H1 (cell line): Measurements from ENCODE around the gene HPS5. TPM values are rescaled to one million over a fixed set of nuclear protein-coding genes. Genes with fewer than 3 reads are reported as not detected.

ENCODE experiments used
- CTCF ChIA-PET: fragments of 300-600 bp; sonication (Branson Sonifier 250); formaldehyde crosslinking; loops from one replicate; lab custom pipeline; 2021; ENCODE audit not compliant: partially characterized antibody; lab: Charles Lee
- POLR2A ChIA-PET: fragments of 300-600 bp; sonication (Branson Sonifier 250); formaldehyde crosslinking; loops from one replicate; lab custom pipeline; 2021; ENCODE audit warnings: inconsistent platforms; ENCODE audit not compliant: partially characterized antibody; lab: Charles Lee
- DNase-seq, 2 experiments: peaks; one replicate each; pipeline versions ENCODE4 v3.0.0 to v3.0.0-alpha.2; 2010 to 2022; ENCODE audit warnings: low spot score in 2 of 2, low read depth in 1 of 2, mixed read lengths in 1 of 2
- FAIRE-seq: peaks from 2 replicates; lab custom pipeline; 2011; peaks lifted over from hg19 to GRCh38; lab: Jason Lieb, UNC
- H2AFZ ChIP-seq: 2 replicates; pipeline ENCODE4 v1.8.1; 2012; ENCODE audit warnings: low read length, inconsistent platforms
- H2AK5ac ChIP-seq: 2 replicates; pipeline ENCODE4 v1.6.1; 2013; ENCODE audit warnings: low read depth, low read length
- H2BK120ac ChIP-seq: replicated peaks from 2 replicates; pipeline ENCODE3; 2013; ENCODE audit warnings: low read depth, low read length, inconsistent platforms
- H2BK12ac ChIP-seq: 2 replicates; pipeline ENCODE4 v1.6.1; 2013; ENCODE audit warnings: low read depth, low read length
- H2BK15ac ChIP-seq: 2 replicates; pipeline ENCODE4 v1.6.1; 2013; ENCODE audit warnings: low read length
- H2BK20ac ChIP-seq: 2 replicates; pipeline ENCODE4 v1.6.1; 2013; ENCODE audit warnings: low read length
- H2BK5ac ChIP-seq: 2 replicates; pipeline ENCODE4 v1.6.1; 2013; ENCODE audit warnings: low read depth, low read length
- H3K14ac ChIP-seq: 2 replicates; pipeline ENCODE4 v1.6.1; 2013; ENCODE audit warnings: inconsistent platforms; ENCODE audit not compliant: insufficient read length
- H3K18ac ChIP-seq: 2 replicates; pipeline ENCODE4 v1.6.1; 2013; ENCODE audit warnings: low read length; ENCODE audit errors: extremely low read depth
- H3K23ac ChIP-seq: 2 replicates; pipeline ENCODE4 v1.6.1; 2013; ENCODE audit warnings: inconsistent platforms; ENCODE audit not compliant: insufficient read length
- H3K23me2 ChIP-seq: 2 replicates; pipeline ENCODE4 v1.6.1; 2013; ENCODE audit warnings: low read depth, low read length
- H3K27ac ChIP-seq: 2 replicates; pipeline ENCODE4 v1.6.1; 2011; ENCODE audit warnings: low read depth, low read length, inconsistent platforms
- H3K27me3 ChIP-seq, 4 experiments: replicated peaks in 1 of 4; 1 replicate in 1 of 4; 2 replicates in 3 of 4; pipeline versions ENCODE4 v1.6.1 to v1.8.1; 2011 to 2013; ENCODE audit warnings: low read length in 3 of 4, mild to moderate bottlenecking in 3 of 4, inconsistent platforms in 2 of 4, mixed read lengths in 2 of 4, moderate library complexity in 1 of 4; ENCODE audit not compliant: control insufficient read depth in 3 of 4, insufficient read depth in 3 of 4; ENCODE audit errors: extremely low read depth in 1 of 4
- H3K36me3 ChIP-seq, 4 experiments: 2 replicates each; pipeline versions ENCODE4 v1.6.1 to v1.8.1; 2011 to 2013; ENCODE audit warnings: mild to moderate bottlenecking in 4 of 4, low read length in 3 of 4, moderate library complexity in 2 of 4, control low read depth in 1 of 4, inconsistent platforms in 1 of 4; ENCODE audit not compliant: insufficient read depth in 4 of 4, control insufficient read depth in 2 of 4
- H3K4ac ChIP-seq: replicated peaks from 2 replicates; pipeline ENCODE3; 2013; ENCODE audit warnings: low read length, low read depth, mixed read lengths, inconsistent platforms; ENCODE audit not compliant: insufficient read length
- H3K4me1 ChIP-seq, 4 experiments: replicated peaks in 1 of 4; 1 replicate in 1 of 4; 2 replicates in 3 of 4; pipeline versions ENCODE4 v1.6.1 to v1.8.1; 2011 to 2013; ENCODE audit warnings: low read length in 3 of 4, inconsistent platforms in 2 of 4, mixed read lengths in 1 of 4; ENCODE audit not compliant: insufficient read depth in 4 of 4, control insufficient read depth in 3 of 4
- H3K4me2 ChIP-seq, 2 experiments: 2 replicates each; pipeline versions ENCODE4 v1.6.1 to v1.8.1; 2011 to 2013; ENCODE audit warnings: low read depth in 2 of 2, low read length in 2 of 2, control low read depth in 1 of 2, inconsistent platforms in 1 of 2, mild to moderate bottlenecking in 1 of 2; ENCODE audit not compliant: insufficient read depth in 1 of 2
- H3K4me3 ChIP-seq, 4 experiments: fragments of 200-600, 300-600 bp in 1 of 4; sonication (generic), shearing (Covaris generic), sonication (Bioruptor Twin) in 1 of 4; 2 replicates each; pipeline versions ENCODE4 v1.5.1 to v1.8.1; 2011 to 2016; ENCODE audit warnings: low read length in 4 of 4, low read depth in 3 of 4, control low read depth in 2 of 4, inconsistent platforms in 2 of 4, mild to moderate bottlenecking in 2 of 4, mixed read lengths in 1 of 4, moderate library complexity in 1 of 4; ENCODE audit not compliant: insufficient read depth in 2 of 4; ENCODE audit errors: extremely low read depth in 1 of 4
- H3K56ac ChIP-seq: replicated peaks from 2 replicates; pipeline ENCODE3; 2013; ENCODE audit warnings: low read depth, mild to moderate bottlenecking, mixed read lengths, low read length, inconsistent platforms; ENCODE audit not compliant: insufficient read length
- H3K79me1 ChIP-seq: 2 replicates; pipeline ENCODE4 v1.6.1; 2013; ENCODE audit warnings: low read depth, low read length, control low read depth
- H3K79me2 ChIP-seq, 2 experiments: 2 replicates each; pipeline versions ENCODE4 v1.6.1 to v1.8.1; 2012 to 2013; ENCODE audit warnings: low read length in 2 of 2, mild to moderate bottlenecking in 2 of 2, inconsistent platforms in 1 of 2; ENCODE audit not compliant: insufficient read depth in 2 of 2, control insufficient read depth in 1 of 2
- H3K9ac ChIP-seq, 4 experiments: replicated peaks in 1 of 4; 1 replicate in 1 of 4; 2 replicates in 3 of 4; pipeline versions ENCODE4 v1.6.1 to v1.8.1; 2011 to 2013; ENCODE audit warnings: low read depth in 3 of 4, low read length in 3 of 4, control low read depth in 2 of 4, mild to moderate bottlenecking in 2 of 4, moderate library complexity in 2 of 4, inconsistent platforms in 1 of 4; ENCODE audit errors: extremely low read depth in 1 of 4
- H3K9me3 ChIP-seq, 2 experiments: 2 replicates each; pipeline versions ENCODE4 v1.6.1 to v1.8.1; 2012 to 2013; ENCODE audit warnings: mild to moderate bottlenecking in 2 of 2, moderate library complexity in 2 of 2, control low read depth in 1 of 2, inconsistent platforms in 1 of 2, low read depth in 1 of 2, low read length in 1 of 2, mixed read lengths in 1 of 2; ENCODE audit not compliant: insufficient read depth in 2 of 2
- H4K20me1 ChIP-seq, 2 experiments: replicated peaks in 1 of 2; 2 replicates each; pipeline versions ENCODE3 to v1.8.1; 2011 to 2013; ENCODE audit warnings: inconsistent platforms in 2 of 2, low read length in 2 of 2, mild to moderate bottlenecking in 1 of 2; ENCODE audit not compliant: insufficient read depth in 2 of 2, control insufficient read depth in 1 of 2
- H4K5ac ChIP-seq: 2 replicates; pipeline ENCODE4 v1.6.1; 2013; ENCODE audit warnings: low read length, low read depth, mixed read lengths, inconsistent platforms; ENCODE audit not compliant: insufficient read length
- H4K8ac ChIP-seq: 2 replicates; pipeline ENCODE4 v1.8.0; 2013; ENCODE audit warnings: mild to moderate bottlenecking, moderate library complexity, low read length, inconsistent platforms; ENCODE audit not compliant: insufficient read depth; ENCODE audit errors: extremely low read depth
- H4K91ac ChIP-seq: replicated peaks from 2 replicates; pipeline ENCODE3; 2013; ENCODE audit warnings: low read length, mixed read lengths, inconsistent platforms; ENCODE audit not compliant: insufficient read length
- JUND ChIP-seq: IDR thresholded peaks from 2 replicates; pipeline ENCODE4 v1.6.1; 2011; ENCODE audit warnings: mild to moderate bottlenecking, improper control_type of control experiment, low read length
- RFX5 ChIP-seq: IDR thresholded peaks from 2 replicates; pipeline ENCODE4 v1.6.1; 2011; ENCODE audit warnings: low read depth, low read length, improper control_type of control experiment, borderline replicate concordance
- SUZ12 ChIP-seq: fragments of 200-600 bp; sonication (generic); IDR thresholded peaks from 2 replicates; pipeline ENCODE4 v1.6.1; 2012; ENCODE audit warnings: mild to moderate bottlenecking, inconsistent platforms, low read length, moderate library complexity, mixed read lengths
- WGBS, 2 experiments: shearing (Covaris generic) in 1 of 2; methylation state at CpG; one replicate each; pipeline versions ENCODE4 v1.1.6 to v1.1.7; 2013 to 2015; ENCODE audit warnings: low lambda C conversion rate in 2 of 2, mixed read lengths in 2 of 2, inconsistent platforms in 1 of 2, low coverage in 1 of 2, missing lambda C conversion rate in 1 of 2; ENCODE audit not compliant: insufficient replicate concordance in 2 of 2, insufficient coverage in 1 of 2, insufficient read length in 1 of 2; ENCODE audit errors: extremely low coverage in 1 of 2, missing lambda C conversion rate in 1 of 2; 5-methylcytosine and 5-hydroxymethylcytosine counted together
- polyA plus RNA-seq, 7 experiments: library from polyadenylated mRNA; depleted of rRNA in 3 of 7; stranded (reverse) in 5 of 7; unstranded in 2 of 7; fragments of >200 nt in 5 of 7; fragments of 200-250 nt in 2 of 7; gene quantifications; 1 replicate in 5 of 7; 2 replicates in 1 of 7; 4 replicates in 1 of 7; pipeline versions ENCODE4 v1.2.1 to v1.2.3, GENCODE V29; 2011 to 2013; ENCODE audit warnings: missing spikeins in 2 of 7, mixed read lengths in 2 of 7
- total RNA-seq: library from RNA; stranded (reverse); fragmentation: NEBNext Ultra II Directional; extraction: Animal tissue kit (Norgen Biotek cat#: 25700); gene quantifications from 2 replicates; pipeline ENCODE4 v1.2.1, GENCODE V29; 2021

HPS5 gene
- total and polyA plus RNA-seq, 2 of the 8 experiments (the other 6 are each of a cell fraction or from before 2014, with no cell fraction given), result 5.0 to 18.5 TPM

GRCh38 chr11:18369398-18369797, 47.5 kb upstream of the HPS5 start:
- H3K79me2 ChIP-seq, result no peaks in the 10 kb centered on the region
- H3K9me3 ChIP-seq, result no peaks in the 10 kb centered on the region
- H4K20me1 ChIP-seq, result no peaks in the 10 kb centered on the region
- H3K4me1 ChIP-seq, result no peaks in the 10 kb centered on the region
- no peaks in the 10 kb centered on the region for H3K23me2 ChIP-seq
- no peak overlapping the region for H4K8ac ChIP-seq
- TF ChIP-seq SUZ12 (no peak), JUND (no peak), RFX5 (no peak)
- TF ChIP-seq, all 59 proteins: peak for 0
- POLR2A ChIA-PET, result interaction anchor here (0.8 kb wide), 1 partner anchor 21 kb away, joined by 4 read pairs; no protein-coding TSS in a partner anchor
- H3K56ac ChIP-seq, result no peak overlapping the region
- FAIRE-seq (no peak), DNase-seq (no peak)
- peaks cover 8 to 28% (median 10%) of the 10 kb centered on the region in 4 experiments for H3K36me3 ChIP-seq
- H2BK15ac ChIP-seq, result no peak overlapping the region
- no peak overlapping the region for H3K23ac ChIP-seq
- no peak overlapping the region for H2AFZ ChIP-seq
- CTCF ChIA-PET, result interaction anchor here (0.6 to 0.7 kb wide), 3 partner anchors 115 to 397 kb away, joined by 3 to 4 read pairs (median 3); no protein-coding TSS in a partner anchor
- H2BK120ac ChIP-seq, result no peak overlapping the region
- H3K27me3 ChIP-seq, result no peaks in the 10 kb centered on the region
- no peak overlapping the region for H2BK12ac ChIP-seq
- no peak overlapping the region for H3K4ac ChIP-seq
- no peak overlapping the region for H4K91ac ChIP-seq
- H2BK20ac ChIP-seq, result no peak overlapping the region
- no peak overlapping the region for H3K27ac ChIP-seq
- 77% methylated on average over 2 of the region's 2 CpGs; no CpG with 5 or more reads in 1 of the 2 experiments for WGBS, 2 experiments
- H3K4me2 ChIP-seq, result no peak overlapping the region
- no peak overlapping the region for H2AK5ac ChIP-seq
- no peaks in the 10 kb centered on the region for H3K79me1 ChIP-seq
- H4K5ac ChIP-seq, result no peak overlapping the region
- H3K4me3 ChIP-seq, result no peak overlapping the region
- H3K18ac ChIP-seq, result no peak overlapping the region
- no peak overlapping the region for H3K14ac ChIP-seq
- no peak overlapping the region for H2BK5ac ChIP-seq
- H3K9ac ChIP-seq, result no peak overlapping the region
